ENCODE results near the gene ITSN1.

ITSN1 gene

GRCh38 chr21:33904041-33904440 lies 261.7 kb downstream of the ITSN1 start:
- Histone ChIP-seq H3K18ac (ENCODE audit: low read length) (no peak overlapping the region), H3K27me3 (ENCODE audit: insufficient read depth, low read length) (no peaks in the 10 kb centered on the region), H2AK5ac (ENCODE audit: low read length) (no peak overlapping the region), H2BK12ac (ENCODE audit: low read length) (no peak overlapping the region), H3K4me2 (ENCODE audit: low read length) (no peak overlapping the region), H4K8ac (ENCODE audit: low read depth, low read length) (no peak overlapping the region), H3K4me1 (ENCODE audit: control insufficient read depth in 1 of 2, insufficient read depth in 2 of 2, low read length in 2 of 2) (no peaks in the 10 kb centered on the region), H2BK120ac (ENCODE audit: insufficient read depth, low read length, poor library complexity) (no peak overlapping the region), H3K27ac (ENCODE audit: low read depth, low read length) (no peak overlapping the region), H4K12ac (ENCODE audit: low read depth, low read length) (no peak overlapping the region), H3K9ac (ENCODE audit: low read length) (no peak overlapping the region), H3K23ac (ENCODE audit: low read length) (no peak overlapping the region), H3K79me1 (ENCODE audit: low read length) (no peaks in the 10 kb centered on the region), H3K4me3 (ENCODE audit: low read depth, low read length) (no peak overlapping the region), H4K91ac (ENCODE audit: low read depth, low read length) (no peak overlapping the region), H3K79me2 (ENCODE audit: control insufficient read depth, insufficient read depth, low read length, poor library complexity) (no peaks in the 10 kb centered on the region), H3K36me3 (ENCODE audit: control insufficient read depth in 1 of 2, insufficient read depth in 2 of 2, low read length in 2 of 2) (peaks cover 37 to 55% of the 10 kb centered on the region in 2 experiments), H3K9me3 (ENCODE audit: insufficient read depth, low read depth, low read length) (no peaks in the 10 kb centered on the region), H3K4ac (ENCODE audit: low read depth, low read length) (no peak overlapping the region), H2AFZ (ENCODE audit: insufficient read depth, low read length, poor library complexity) (no peak overlapping the region), H2BK5ac (ENCODE audit: low read depth, low read length, poor library complexity) (no peak overlapping the region), H3K14ac (ENCODE audit: low read length) (no peak overlapping the region)
- DNase-seq: no peak
- WGBS (ENCODE audit: extremely low coverage, insufficient coverage, insufficient read length): no CpG with 5 or more reads among the region's 5 CpGs

GRCh38 chr21:33908760-33909159 lies 266.5 kb downstream of the ITSN1 start:
- H3K79me1 ChIP-seq (ENCODE audit: low read length): no peaks in the 10 kb centered on the region
- no peak overlapping the region for H3K4me2 ChIP-seq (ENCODE audit: low read length)
- no peak overlapping the region for H2AK5ac ChIP-seq (ENCODE audit: low read length)
- H2BK12ac ChIP-seq (ENCODE audit: low read length): no peak overlapping the region
- no peak overlapping the region for H2AFZ ChIP-seq (ENCODE audit: insufficient read depth, low read length, poor library complexity)
- no peak overlapping the region for H3K9ac ChIP-seq (ENCODE audit: low read length)
- no peak overlapping the region for H2BK5ac ChIP-seq (ENCODE audit: low read depth, low read length, poor library complexity)
- no CpG with 5 or more reads among the region's 6 CpGs for WGBS (ENCODE audit: extremely low coverage, insufficient coverage, insufficient read length)
- H3K9me3 ChIP-seq (ENCODE audit: insufficient read depth, low read depth, low read length): no peaks in the 10 kb centered on the region
- no peaks in the 10 kb centered on the region for H3K4me1 ChIP-seq (ENCODE audit: control insufficient read depth in 1 of 2, insufficient read depth in 2 of 2, low read length in 2 of 2)
- no peak for DNase-seq
- no peak overlapping the region for H2BK120ac ChIP-seq (ENCODE audit: insufficient read depth, low read length, poor library complexity)
- H4K8ac ChIP-seq (ENCODE audit: low read depth, low read length): no peak overlapping the region
- H3K4ac ChIP-seq (ENCODE audit: low read depth, low read length): no peak overlapping the region
- H3K4me3 ChIP-seq (ENCODE audit: low read depth, low read length): no peak overlapping the region
- H4K12ac ChIP-seq (ENCODE audit: low read depth, low read length): no peak overlapping the region
- H3K27ac ChIP-seq (ENCODE audit: low read depth, low read length): no peak overlapping the region
- no peak overlapping the region for H4K91ac ChIP-seq (ENCODE audit: low read depth, low read length)
- no peak overlapping the region for H3K14ac ChIP-seq (ENCODE audit: low read length)
- H3K27me3 ChIP-seq (ENCODE audit: insufficient read depth, low read length): no peaks in the 10 kb centered on the region
- peaks cover 45 to 58% of the 10 kb centered on the region in 2 experiments for H3K36me3 ChIP-seq (ENCODE audit: control insufficient read depth in 1 of 2, insufficient read depth in 2 of 2, low read length in 2 of 2)
- no peak overlapping the region for H3K23ac ChIP-seq (ENCODE audit: low read length)
- no peaks in the 10 kb centered on the region for H3K79me2 ChIP-seq (ENCODE audit: control insufficient read depth, insufficient read depth, low read length, poor library complexity)
- H3K18ac ChIP-seq (ENCODE audit: low read length): no peak overlapping the region

- Histone ChIP-seq H3K9ac (ENCODE audit: low read length) (no peak overlapping the region), H3K23ac (ENCODE audit: low read length) (no peak overlapping the region), H3K14ac (ENCODE audit: low read length) (no peak overlapping the region), H3K9me3 (ENCODE audit: insufficient read depth, low read depth, low read length) (no peaks in the 10 kb centered on the region), H3K4me1 (ENCODE audit: control insufficient read depth in 1 of 2, insufficient read depth in 2 of 2, low read length in 2 of 2) (no peaks in the 10 kb centered on the region), H3K4ac (ENCODE audit: low read depth, low read length) (no peak overlapping the region), H3K79me1 (ENCODE audit: low read length) (no peaks in the 10 kb centered on the region), H3K36me3 (ENCODE audit: control insufficient read depth in 1 of 2, insufficient read depth in 2 of 2, low read length in 2 of 2) (peaks cover 41 to 49% of the 10 kb centered on the region in 2 experiments), H4K8ac (ENCODE audit: low read depth, low read length) (no peak overlapping the region), H3K27ac (ENCODE audit: low read depth, low read length) (no peak overlapping the region), H3K4me2 (ENCODE audit: low read length) (no peak overlapping the region), H3K4me3 (ENCODE audit: low read depth, low read length) (no peak overlapping the region), H4K12ac (ENCODE audit: low read depth, low read length) (no peak overlapping the region), H3K79me2 (ENCODE audit: control insufficient read depth, insufficient read depth, low read length, poor library complexity) (no peaks in the 10 kb centered on the region), H2BK5ac (ENCODE audit: low read depth, low read length, poor library complexity) (no peak overlapping the region), H4K91ac (ENCODE audit: low read depth, low read length) (no peak overlapping the region), H3K18ac (ENCODE audit: low read length) (no peak overlapping the region), H2BK120ac (ENCODE audit: insufficient read depth, low read length, poor library complexity) (no peak overlapping the region), H2BK12ac (ENCODE audit: low read length) (no peak overlapping the region), H2AK5ac (ENCODE audit: low read length) (no peak overlapping the region), H2AFZ (ENCODE audit: insufficient read depth, low read length, poor library complexity) (no peak overlapping the region), H3K27me3 (ENCODE audit: insufficient read depth, low read length) (no peaks in the 10 kb centered on the region)
- no CpG with 5 or more reads among the region's 6 CpGs for WGBS (ENCODE audit: extremely low coverage, insufficient coverage, insufficient read length)
- no peak for DNase-seq
These were observed 267.5 kb downstream of the ITSN1 start for GRCh38 chr21:33909756-33910155.

DNA sequence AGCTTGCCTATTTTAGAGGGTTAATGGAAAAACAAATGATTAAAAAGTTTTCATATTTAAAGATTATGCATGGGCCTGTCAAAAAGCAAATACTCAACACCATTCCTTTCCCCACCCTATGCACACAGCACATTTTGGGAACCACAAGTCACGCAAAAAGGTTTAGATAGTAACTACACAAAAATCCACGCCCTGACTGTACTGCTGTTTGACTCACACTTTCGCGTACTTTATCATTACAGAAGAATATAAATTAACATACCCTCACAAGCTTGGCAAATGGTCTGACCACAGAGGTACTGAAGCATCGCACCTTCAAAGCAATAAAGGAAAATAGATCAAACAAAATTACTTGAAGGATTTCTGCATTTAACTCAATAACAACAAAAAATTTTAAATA lies 271.9 kb downstream of the ITSN1 start:
- no peak overlapping the region for H2AK5ac ChIP-seq (ENCODE audit: low read length)
- peaks cover 16 to 17% of the 10 kb centered on the region in 2 experiments for H3K36me3 ChIP-seq (ENCODE audit: control insufficient read depth in 1 of 2, insufficient read depth in 2 of 2, low read length in 2 of 2)
- no peaks in the 10 kb centered on the region for H3K4me1 ChIP-seq (ENCODE audit: control insufficient read depth in 1 of 2, insufficient read depth in 2 of 2, low read length in 2 of 2)
- no peak overlapping the region for H3K18ac ChIP-seq (ENCODE audit: low read length)
- no peak overlapping the region for H3K4ac ChIP-seq (ENCODE audit: low read depth, low read length)
- no peaks in the 10 kb centered on the region for H3K27me3 ChIP-seq (ENCODE audit: insufficient read depth, low read length)
- H3K9ac ChIP-seq (ENCODE audit: low read length): no peak overlapping the region
- no peak overlapping the region for H4K8ac ChIP-seq (ENCODE audit: low read depth, low read length)
- peaks cover 4% of the 10 kb centered on the region for H3K79me1 ChIP-seq (ENCODE audit: low read length)
- H4K12ac ChIP-seq (ENCODE audit: low read depth, low read length): no peak overlapping the region
- H3K4me2 ChIP-seq (ENCODE audit: low read length): no peak overlapping the region
- H3K9me3 ChIP-seq (ENCODE audit: insufficient read depth, low read depth, low read length): no peaks in the 10 kb centered on the region
- no peak overlapping the region for H3K27ac ChIP-seq (ENCODE audit: low read depth, low read length)
- H3K4me3 ChIP-seq (ENCODE audit: low read depth, low read length): no peak overlapping the region
- WGBS (ENCODE audit: extremely low coverage, insufficient coverage, insufficient read length): no CpG with 5 or more reads among the region's 5 CpGs
- no peak overlapping the region for H2BK12ac ChIP-seq (ENCODE audit: low read length)
- peaks cover 4% of the 10 kb centered on the region for H3K79me2 ChIP-seq (ENCODE audit: control insufficient read depth, insufficient read depth, low read length, poor library complexity)
- H4K91ac ChIP-seq (ENCODE audit: low read depth, low read length): no peak overlapping the region
- H2AFZ ChIP-seq (ENCODE audit: insufficient read depth, low read length, poor library complexity): no peak overlapping the region
- no peak for DNase-seq
- H3K14ac ChIP-seq (ENCODE audit: low read length): no peak overlapping the region
- no peak overlapping the region for H2BK120ac ChIP-seq (ENCODE audit: insufficient read depth, low read length, poor library complexity)
- H2BK5ac ChIP-seq (ENCODE audit: low read depth, low read length, poor library complexity): no peak overlapping the region
- H3K23ac ChIP-seq (ENCODE audit: low read length): no peak overlapping the region
